ENCODE results near the gene APOA4. TPM values are rescaled to one million over a fixed set of nuclear protein-coding genes. Genes with fewer than 3 reads are reported as not detected.

The APOA4 gene
- total and polyA plus RNA-seq, 2 of the 13 experiments (the other 11 are each of a cell fraction or from before 2014, with no cell fraction given): 3.8 to 7.2 TPM

GRCh38 chr11:116821050-116821918 is 1.8 kb downstream of the APOA4 start:
- no peak overlapping the region for H3K4me2 ChIP-seq (ENCODE audit: low read depth, low read length)
- WGBS (ENCODE audit: low lambda C conversion rate): 96% methylated on average over 46 of the region's 51 CpGs
- no peak overlapping the region for H3K9ac ChIP-seq (ENCODE audit: insufficient read depth, low read depth, low read length)
- H3K4me1 ChIP-seq (ENCODE audit: insufficient read depth, low read length): peaks cover 61% of the 10 kb centered on the region
- no peaks in the 10 kb centered on the region for H3K79me2 ChIP-seq (ENCODE audit: insufficient read depth, low read length)
- ChIA-PET CTCF (ENCODE audit: low intra/inter-chr PET ratio, low total read pairs) (no interaction called here), POLR2A (interaction anchor here (1.1 to 18.4 kb wide), 7 partner anchors 8 to 28 kb away, joined by 4 to 1365 read pairs (median 10); partner anchors contain the start of genes APOA1, APOA5, APOC3 and ZPR1)
- no peaks in the 10 kb centered on the region for H3K9me3 ChIP-seq (ENCODE audit: low read length)
- no peaks in the 10 kb centered on the region for H3K27me3 ChIP-seq (ENCODE audit: control insufficient read depth in 1 of 2, insufficient read depth in 2 of 2, low read length in 2 of 2)
- intact Hi-C loops (cut with micrococcal nuclease; ENCODE audit: unreplicated experiment) (no loop called here), in situ Hi-C loops (cut with HindIII; ENCODE audit: extremely low pct_ligation_motif_present, low pct_unique_long_range_greater_than_20kb) (no loop called here)
- ATAC-seq: no peak
- FAIRE-seq: no peak
- H3K27ac ChIP-seq (ENCODE audit: extremely low read length, insufficient read depth, low read length): no peak overlapping the region
- H3K36me3 ChIP-seq (replicated peaks in 1 of 2; ENCODE audit: control insufficient read depth in 1 of 2, insufficient read depth in 2 of 2, low read length in 2 of 2): no peaks in the 10 kb centered on the region
- BruUV-seq (replicated peaks): no TSS peak
- no peak overlapping the region for H3K4me3 ChIP-seq (replicated peaks in 1 of 3; ENCODE audit: insufficient read depth in 1 of 3, low read depth in 2 of 3, low read length in 3 of 3)
- DNase-seq (ENCODE audit: low spot score): no peak
- TF ChIP-seq SMAD3 (CRISPR knock-in tag; IDR thresholded peaks at IDR 0.05) (no peak), TMF1 (CRISPR knock-in tag; IDR thresholded peaks at IDR 0.05; ENCODE audit: low read depth) (no peak), ZNF644 (CRISPR knock-in tag; IDR thresholded peaks at IDR 0.05; ENCODE audit: low read depth) (no peak), ZNF557 (CRISPR knock-in tag; IDR thresholded peaks at IDR 0.05) (no peak), ZNF619 (CRISPR knock-in tag; IDR thresholded peaks at IDR 0.05) (no peak)
- H2AFZ ChIP-seq (ENCODE audit: low read length): no peak overlapping the region
- H4K20me1 ChIP-seq (ENCODE audit: insufficient read depth, low read length): no peaks in the 10 kb centered on the region

DNA sequence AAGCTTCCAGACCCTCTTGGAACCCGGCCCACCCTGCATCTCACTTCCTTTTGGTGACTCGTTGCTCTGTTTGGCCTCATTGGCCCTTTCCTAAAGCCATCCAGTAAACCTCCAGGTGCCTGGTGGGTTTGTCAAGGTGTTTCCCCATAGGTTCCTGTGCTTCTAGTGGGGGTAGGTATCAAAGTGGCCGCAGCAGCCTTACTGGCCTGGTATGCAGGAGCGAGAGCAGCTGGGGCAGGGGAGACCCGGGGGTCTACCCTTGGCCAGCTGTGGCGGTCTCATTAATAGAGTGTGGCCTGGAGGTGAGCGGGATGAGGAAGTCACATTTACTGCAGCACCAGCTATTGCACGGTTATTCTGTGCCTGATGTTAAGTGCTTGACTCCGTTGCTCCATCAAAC is 4.1 kb downstream of the APOA4 start:
- CTCF ChIA-PET (ENCODE audit: low intra/inter-chr PET ratio, low total read pairs): no interaction called here
- intact Hi-C loops (cut with micrococcal nuclease; ENCODE audit: unreplicated experiment): no loop called here
- no TSS peak for BruUV-seq (replicated peaks)

More for the DNA sequence above, 4.1 kb downstream of the APOA4 start:
- Histone ChIP-seq H3K27me3 (ENCODE audit: control insufficient read depth in 1 of 2, insufficient read depth in 2 of 2, low read length in 2 of 2) (no peaks in the 10 kb centered on the region), H3K4me2 (ENCODE audit: low read depth, low read length) (no peak overlapping the region), H3K79me2 (ENCODE audit: insufficient read depth, low read length) (no peaks in the 10 kb centered on the region), H2AFZ (ENCODE audit: low read length) (no peak overlapping the region), H4K20me1 (ENCODE audit: insufficient read depth, low read length) (no peaks in the 10 kb centered on the region), H3K4me1 (ENCODE audit: insufficient read depth, low read length) (peaks cover 65% of the 10 kb centered on the region), H3K4me3 (replicated peaks in 1 of 3; ENCODE audit: insufficient read depth in 1 of 3, low read depth in 2 of 3, low read length in 3 of 3) (no peak overlapping the region), H3K36me3 (replicated peaks in 1 of 2; ENCODE audit: control insufficient read depth in 1 of 2, insufficient read depth in 2 of 2, low read length in 2 of 2) (no peaks in the 10 kb centered on the region), H3K27ac (ENCODE audit: extremely low read length, insufficient read depth, low read length) (no peak overlapping the region), H3K9ac (ENCODE audit: insufficient read depth, low read depth, low read length) (no peak overlapping the region), H3K9me3 (ENCODE audit: low read length) (no peaks in the 10 kb centered on the region)
- TF ChIP-seq ZBTB46 (CRISPR knock-in tag; IDR thresholded peaks at IDR 0.05; ENCODE audit: borderline replicate concordance): no peak
- TF ChIP-seq, protein P1, sequence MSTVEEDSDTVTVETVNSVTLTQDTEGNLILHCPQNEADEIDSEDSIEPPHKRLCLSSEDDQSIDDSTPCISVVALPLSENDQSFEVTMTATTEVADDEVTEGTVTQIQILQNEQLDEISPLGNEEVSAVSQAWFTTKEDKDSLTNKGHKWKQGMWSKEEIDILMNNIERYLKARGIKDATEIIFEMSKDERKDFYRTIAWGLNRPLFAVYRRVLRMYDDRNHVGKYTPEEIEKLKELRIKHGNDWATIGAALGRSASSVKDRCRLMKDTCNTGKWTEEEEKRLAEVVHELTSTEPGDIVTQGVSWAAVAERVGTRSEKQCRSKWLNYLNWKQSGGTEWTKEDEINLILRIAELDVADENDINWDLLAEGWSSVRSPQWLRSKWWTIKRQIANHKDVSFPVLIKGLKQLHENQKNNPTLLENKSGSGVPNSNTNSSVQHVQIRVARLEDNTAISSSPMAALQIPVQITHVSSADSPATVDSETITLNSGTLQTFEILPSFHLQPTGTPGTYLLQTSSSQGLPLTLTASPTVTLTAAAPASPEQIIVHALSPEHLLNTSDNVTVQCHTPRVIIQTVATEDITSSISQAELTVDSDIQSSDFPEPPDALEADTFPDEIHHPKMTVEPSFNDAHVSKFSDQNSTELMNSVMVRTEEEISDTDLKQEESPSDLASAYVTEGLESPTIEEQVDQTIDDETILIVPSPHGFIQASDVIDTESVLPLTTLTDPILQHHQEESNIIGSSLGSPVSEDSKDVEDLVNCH (CRISPR knock-in tag; IDR thresholded peaks at IDR 0.05): no peak
- no peak for TF ChIP-seq ZNF839 (CRISPR knock-in tag; IDR thresholded peaks at IDR 0.05; ENCODE audit: borderline replicate concordance)
- in situ Hi-C loops (cut with HindIII; ENCODE audit: extremely low pct_ligation_motif_present, low pct_unique_long_range_greater_than_20kb): no loop called here
- no peak for DNase-seq (ENCODE audit: low spot score)
- FAIRE-seq: no peak
- POLR2A ChIA-PET: interaction anchor here (0.9 to 3.5 kb wide), 2 partner anchors 10 to 11 kb away, joined by 3 to 21 read pairs; partner anchors contain the start of gene APOC3
- no peak for ATAC-seq
- WGBS (ENCODE audit: low lambda C conversion rate): 96% methylated on average over 9 of the region's 9 CpGs

Measured in HepG2 (cell line).